ENCODE results near the gene CADPS.
A peak's percentile ranks its signal among the peaks of the same experiment; 100 is the strongest.

CADPS gene

GRCh38 chr3:62812631-62813030 lies 62.6 kb downstream of the CADPS start:
- no peak for DNase-seq (ENCODE audit: low spot score)
- FAIRE-seq = no peak

DNA sequence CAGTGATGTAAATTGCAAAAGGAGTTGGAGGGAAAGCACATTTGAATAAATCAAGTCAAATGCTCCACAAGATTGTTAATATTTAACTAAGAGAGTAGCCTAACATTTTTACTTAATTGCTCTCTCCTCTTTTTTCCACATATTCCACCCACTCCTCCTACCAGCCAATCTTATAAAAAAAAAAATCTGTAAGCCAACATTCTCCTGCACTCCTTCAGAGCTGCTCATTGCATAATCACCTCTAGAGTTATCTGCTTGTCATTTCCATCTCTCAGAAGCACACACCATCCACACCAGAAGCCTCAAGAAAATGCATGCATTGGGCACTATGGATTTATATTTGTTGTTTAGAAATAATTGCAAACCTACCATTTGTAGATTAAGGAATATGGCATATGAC lies 64.1 kb downstream of the CADPS start:
- FAIRE-seq (no peak), DNase-seq (ENCODE audit: low spot score) (no peak)

DNA sequence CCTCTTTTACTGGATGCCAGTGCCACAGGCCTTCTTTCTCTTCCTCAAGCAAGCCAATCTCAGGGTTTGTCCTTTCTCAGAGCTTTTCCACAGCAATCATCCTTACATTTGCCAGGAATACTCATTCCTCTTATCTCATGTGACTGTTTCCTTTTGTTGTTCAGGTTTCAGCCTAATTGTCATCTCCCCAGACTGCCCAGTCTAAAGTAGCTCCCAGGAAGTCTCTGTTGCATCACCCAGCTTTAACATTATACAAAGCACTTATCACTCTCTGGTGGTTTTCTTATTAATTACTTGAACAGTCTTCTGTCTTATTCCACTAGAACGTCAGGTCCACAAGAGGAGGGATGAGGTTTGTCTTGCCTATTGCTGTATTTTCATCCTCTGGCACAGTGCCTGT lies 65.8 kb downstream of the CADPS start:
- FAIRE-seq = no peak
- no peak for DNase-seq (ENCODE audit: low spot score)

DNA sequence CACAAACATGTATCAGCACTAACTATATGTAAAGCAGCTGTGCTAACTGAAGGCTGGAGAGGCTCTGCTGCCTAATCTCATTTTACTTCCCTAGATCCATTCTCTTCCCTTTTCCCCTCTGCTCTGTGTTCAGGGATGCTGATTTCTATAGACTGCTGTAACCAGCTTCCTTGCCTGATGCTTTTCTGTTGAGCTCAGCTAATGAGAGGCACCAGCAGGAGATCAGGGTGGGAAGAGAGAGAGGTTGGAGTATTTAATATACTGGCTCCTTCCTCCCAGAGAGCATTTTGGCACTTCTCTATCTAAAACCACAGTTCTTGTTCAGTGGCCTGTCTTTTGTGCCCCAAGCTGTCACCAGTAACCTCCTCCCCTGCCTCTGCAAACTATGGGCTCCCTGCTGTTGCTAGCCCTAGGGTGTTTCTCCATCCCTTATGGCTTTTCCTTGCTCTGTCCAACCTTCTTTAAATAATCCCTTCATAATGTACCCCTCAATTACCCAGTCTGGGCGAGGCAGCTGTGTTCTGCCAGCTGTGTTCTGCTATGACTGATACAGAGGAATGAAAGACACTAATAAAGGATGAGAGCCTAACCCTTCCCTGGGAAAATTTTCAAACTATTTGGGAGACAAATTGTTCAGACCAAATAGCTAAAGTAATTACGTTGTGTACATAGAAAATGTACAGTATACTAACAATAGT lies 69.5 kb downstream of the CADPS start:
- no peak for FAIRE-seq

GRCh38 chr3:62805106-62805505 lies 70.1 kb downstream of the CADPS start:
- DNase-seq (ENCODE audit: low spot score) (no peak), FAIRE-seq (no peak)

More for the DNA sequence above, 69.5 kb downstream of the CADPS start:
- no peak for DNase-seq (ENCODE audit: low spot score)

GRCh38 chr3:62803276-62803675 lies 71.9 kb downstream of the CADPS start:
- DNase-seq (ENCODE audit: low spot score) (no peak), FAIRE-seq (no peak)

DNA sequence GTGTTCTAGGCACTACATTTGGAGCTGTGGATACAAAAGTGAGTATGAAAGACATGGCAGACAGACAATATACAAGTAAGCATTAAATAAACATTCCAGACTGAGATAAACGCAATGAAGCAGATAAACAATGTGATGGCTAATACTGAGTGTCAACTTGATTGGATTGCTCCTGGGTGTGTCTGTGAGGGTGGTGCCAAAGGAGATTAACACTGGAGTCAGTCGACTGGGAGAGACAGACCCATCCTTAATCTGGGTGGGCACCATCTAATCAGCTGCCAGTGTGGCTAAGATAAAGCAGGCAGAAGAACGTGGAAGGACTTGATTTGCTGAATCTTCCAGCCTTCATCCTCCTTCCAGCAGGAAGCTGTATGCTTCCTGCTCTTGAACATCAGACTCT lies 77.2 kb downstream of the CADPS start:
- FAIRE-seq (no peak), DNase-seq (ENCODE audit: low spot score) (no peak)

DNA sequence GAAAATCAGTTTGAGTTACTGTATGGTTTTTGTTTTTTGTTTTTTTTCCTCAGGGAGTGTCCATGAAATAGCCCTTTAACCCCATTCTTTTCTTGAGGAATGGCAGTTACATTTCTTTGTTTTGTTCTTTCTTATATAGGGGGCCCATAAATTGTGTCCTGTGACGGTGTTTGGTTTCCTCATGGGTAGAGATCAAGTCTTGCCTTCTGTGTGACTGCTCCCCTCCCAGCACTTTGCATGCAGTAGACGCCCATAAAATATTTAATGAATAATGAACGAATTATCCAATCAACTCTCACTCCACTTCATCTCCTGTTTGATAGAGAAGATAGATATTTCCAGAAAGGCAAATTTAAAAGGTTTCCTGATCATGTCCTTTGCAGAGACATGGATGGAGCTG lies 78.1 kb downstream of the CADPS start:
- DNase-seq (ENCODE audit: low spot score) = no peak

GRCh38 chr3:62795978-62796657 lies 79.1 kb downstream of the CADPS start:
- no peak for FAIRE-seq
- no peak for DNase-seq (ENCODE audit: low spot score)

More for the DNA sequence above, 78.1 kb downstream of the CADPS start:
- FAIRE-seq = no peak

GRCh38 chr3:62793946-62794345 lies 81.3 kb downstream of the CADPS start:
- FAIRE-seq = no peak
- no peak for DNase-seq (ENCODE audit: low spot score)

DNA sequence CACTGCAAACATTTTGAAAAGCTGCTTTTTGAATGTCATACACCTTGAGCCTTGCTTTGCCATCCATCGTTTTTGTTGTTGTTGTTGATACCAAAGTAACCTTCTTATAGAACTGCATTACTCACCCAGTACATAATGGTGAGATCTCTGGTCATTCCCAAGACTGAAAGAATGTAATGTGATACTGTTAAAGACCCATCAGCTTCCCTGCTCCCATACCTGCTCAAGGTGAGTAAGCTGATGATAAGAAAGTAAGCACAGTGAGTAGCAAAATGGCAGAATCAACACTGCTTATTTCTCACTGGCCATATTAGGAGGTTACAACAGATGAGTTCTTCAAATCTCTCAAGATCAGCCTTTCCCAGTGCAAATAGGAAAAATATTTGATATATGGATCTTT lies 89.8 kb downstream of the CADPS start:
- no peak for FAIRE-seq
- no peak for DNase-seq (ENCODE audit: low spot score)

DNA sequence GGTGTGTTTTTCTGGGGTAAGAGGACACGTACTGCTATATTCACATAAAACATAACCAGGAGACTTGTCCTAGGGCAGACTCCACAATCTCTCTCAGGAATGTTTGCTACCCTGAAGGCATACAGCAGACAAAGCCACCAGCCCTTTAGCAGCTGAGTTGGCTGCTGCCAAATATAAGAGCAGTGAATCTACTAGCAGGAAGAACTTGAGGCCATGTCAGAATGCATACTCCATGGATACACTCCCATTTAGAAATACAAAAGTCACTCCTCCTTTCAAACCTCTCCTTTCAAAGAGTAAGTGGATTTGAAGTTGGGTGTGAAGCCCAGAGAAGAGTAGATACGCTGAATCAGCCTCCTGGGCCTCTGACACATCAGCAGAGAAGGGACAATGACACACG lies 94.1 kb downstream of the CADPS start:
- DNase-seq (ENCODE audit: low spot score) = no peak
- FAIRE-seq = peak; percentile 9

DNA sequence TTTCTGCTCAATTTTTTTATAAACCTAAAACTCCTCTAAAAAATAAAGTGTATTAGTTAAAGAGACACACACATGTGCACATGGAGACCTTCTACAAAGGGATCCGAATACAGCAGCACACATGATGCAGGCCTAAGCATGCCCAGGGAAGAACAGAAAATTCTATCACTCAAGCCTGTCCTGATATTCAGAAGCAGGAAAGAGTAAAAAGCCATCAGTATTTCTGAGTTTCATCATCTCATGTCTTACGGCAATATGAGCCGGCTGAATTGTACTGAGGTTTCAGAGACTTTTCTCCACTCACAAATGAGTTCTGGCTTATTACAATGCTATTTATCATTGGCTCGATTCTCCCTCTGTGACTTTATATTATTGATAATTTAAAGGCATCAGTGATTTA lies 97.5 kb downstream of the CADPS start:
- DNase-seq (ENCODE audit: low spot score) (no peak), FAIRE-seq (no peak)

GRCh38 chr3:62777130-62777529 lies 98.1 kb downstream of the CADPS start:
- FAIRE-seq (no peak), DNase-seq (ENCODE audit: low spot score) (no peak)

DNA sequence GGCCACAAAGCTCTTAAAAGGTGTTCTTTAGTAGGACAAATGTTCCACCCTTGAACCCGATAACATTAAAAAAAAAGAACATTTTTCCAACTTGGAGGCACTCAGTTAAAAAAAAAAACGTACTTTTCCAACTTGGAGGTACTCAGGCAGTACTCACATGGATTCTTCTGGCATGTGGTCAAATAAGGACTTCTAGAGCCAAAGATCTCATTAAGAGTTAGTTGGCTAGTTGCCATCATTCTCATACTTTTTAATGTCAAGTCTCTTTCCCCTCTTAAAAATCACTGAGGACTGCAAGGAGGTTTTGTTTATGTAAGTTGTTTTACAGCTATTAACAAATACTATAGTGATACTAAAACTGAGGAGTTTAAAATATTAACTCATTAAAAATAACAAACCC lies 101.0 kb downstream of the CADPS start:
- no peak for DNase-seq (ENCODE audit: low spot score)
- no peak for FAIRE-seq

DNA sequence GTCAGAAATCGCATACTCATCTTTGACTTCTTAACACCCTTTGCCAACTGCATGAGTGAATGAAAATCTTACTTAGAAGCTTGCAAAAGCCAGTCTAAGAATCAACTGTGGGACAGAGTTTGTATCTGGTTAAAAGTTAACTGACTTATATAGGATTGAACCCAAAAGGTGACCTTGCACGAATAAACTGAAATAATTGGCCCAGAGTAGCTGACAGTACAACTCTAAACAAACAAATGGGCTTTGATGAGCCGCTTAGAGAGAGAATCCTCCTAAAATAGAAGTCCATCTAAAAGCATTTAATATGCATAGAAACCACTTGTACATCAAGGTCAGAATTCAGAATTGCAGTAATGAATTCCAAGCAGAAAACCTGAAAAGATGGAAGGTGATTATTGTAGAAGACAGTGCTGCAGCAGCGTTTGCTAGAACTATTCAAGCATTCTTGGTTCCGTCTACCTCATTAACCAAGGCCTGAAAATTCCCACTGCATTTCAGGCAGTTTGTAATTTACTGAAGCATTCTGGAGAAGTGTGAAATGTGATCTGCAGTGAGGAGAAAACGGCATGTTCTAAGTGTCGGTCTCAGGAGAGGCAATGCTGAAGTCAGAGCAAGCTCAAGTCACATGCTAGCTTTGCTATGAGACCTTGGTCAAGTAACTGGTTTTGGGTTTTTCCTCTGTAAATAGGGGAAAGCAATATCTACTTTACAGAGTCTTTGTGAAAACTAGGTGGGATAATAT lies 103.7 kb downstream of the CADPS start:
- FAIRE-seq (no peak), DNase-seq (ENCODE audit: low spot score) (no peak)

DNA sequence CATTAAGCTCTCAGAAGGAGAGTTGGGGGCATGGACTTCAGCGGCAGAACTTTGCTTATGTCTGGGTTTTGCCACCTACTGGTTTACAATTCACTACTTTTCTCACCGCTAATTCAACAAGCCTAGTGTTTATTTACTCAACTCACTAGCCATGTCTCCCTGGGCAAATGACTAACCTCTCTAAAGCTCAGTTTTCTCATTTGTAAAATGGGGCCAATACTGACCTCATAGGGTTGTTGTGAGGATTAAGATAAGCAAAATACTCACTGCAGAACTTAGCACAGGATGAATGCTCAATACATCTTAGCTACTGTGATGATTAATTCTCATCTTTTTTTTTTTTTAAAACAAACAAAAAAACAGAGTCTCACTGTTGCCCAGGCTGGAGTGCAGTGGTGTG lies 106.3 kb downstream of the CADPS start:
- no peak for FAIRE-seq
- DNase-seq (ENCODE audit: low spot score) = no peak

GRCh38 chr3:62761711-62762110 lies 113.5 kb downstream of the CADPS start:
- DNase-seq (ENCODE audit: low spot score) = no peak
- FAIRE-seq = no peak

GRCh38 chr3:62761311-62761710 lies 113.9 kb downstream of the CADPS start:
- DNase-seq (ENCODE audit: low spot score) = no peak
- FAIRE-seq = no peak

DNA sequence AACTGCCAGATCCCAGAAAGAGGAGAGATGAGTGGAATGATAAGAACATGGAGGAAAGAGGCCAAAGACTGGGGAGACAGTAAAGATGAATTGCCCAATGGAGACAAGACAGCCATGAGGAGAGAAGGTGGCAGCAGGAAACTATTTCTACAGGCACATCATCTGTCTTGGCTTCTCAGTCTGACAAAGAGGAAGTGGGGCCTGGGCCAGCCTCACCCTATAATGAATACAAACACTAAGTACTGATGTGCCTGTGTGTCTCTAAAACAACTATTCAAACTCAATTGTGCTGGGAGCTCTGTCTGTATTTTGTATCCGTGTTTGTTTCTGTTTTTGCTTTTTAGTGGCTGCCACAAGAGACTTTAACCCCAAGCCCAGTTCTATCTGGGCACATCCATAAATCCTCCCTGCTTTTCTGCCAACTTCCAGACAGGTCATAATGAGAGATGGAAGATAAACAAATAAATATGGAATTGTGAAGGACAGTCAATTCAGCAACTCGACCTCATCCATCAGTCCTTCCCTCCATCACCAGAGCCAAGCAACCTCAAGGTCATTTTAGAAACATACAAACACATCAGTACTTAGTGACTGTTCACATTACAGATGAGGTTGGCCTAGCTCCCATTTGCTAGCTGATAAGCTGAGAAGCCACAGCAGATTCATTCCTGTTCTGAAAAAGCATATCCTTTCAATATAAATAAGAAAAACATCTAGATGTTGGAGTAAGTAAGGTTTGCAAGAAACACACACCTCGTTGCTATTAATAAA lies 116.7 kb downstream of the CADPS start:
- FAIRE-seq = no peak

DNA sequence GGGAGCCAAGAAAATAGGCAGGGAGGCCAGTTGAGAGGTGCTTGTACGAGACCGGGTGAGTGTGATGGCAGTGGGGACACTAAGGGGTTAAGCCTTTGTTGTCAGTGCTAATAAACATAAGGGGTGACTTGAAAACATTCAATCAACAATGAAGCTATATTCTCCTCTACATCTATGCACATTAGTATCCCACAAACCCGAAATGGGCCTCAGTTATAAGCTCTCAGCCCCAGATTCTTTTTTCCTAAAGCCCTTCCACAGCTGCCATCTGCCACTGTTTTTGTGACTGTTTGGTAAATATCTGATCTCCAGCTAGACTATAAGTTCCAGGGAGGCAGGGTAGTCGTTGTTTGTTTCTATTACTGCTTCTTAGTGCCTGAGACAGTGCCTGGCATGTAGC lies 118.2 kb downstream of the CADPS start:
- FAIRE-seq (no peak), DNase-seq (ENCODE audit: low spot score) (no peak)

More for the DNA sequence above, 116.7 kb downstream of the CADPS start:
- DNase-seq (ENCODE audit: low spot score) = no peak

DNA sequence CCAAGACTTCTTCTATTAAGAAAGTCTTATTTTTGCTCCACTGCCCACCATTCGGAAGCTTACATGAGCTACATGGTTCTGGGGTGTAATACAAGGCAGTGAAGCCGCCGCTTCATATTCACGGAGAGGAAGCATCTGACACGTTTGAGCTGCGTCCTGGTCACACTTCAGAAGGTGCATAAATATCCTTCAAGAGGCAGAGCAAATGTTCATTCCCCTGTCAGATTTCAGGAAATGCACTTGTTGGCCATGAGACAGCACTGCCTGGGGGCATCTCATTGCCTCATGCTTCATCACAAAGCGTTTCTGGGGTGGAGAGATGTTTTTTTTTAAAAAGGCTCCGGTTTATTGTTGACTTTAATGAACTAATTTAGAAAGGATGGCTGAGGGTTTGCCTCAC lies 119.9 kb downstream of the CADPS start:
- FAIRE-seq = no peak
- no peak for DNase-seq (ENCODE audit: low spot score)
